ENCODE results near the gene LIPA.
"Not testable (repeated sequence)": the region's sequence is repeated elsewhere in the genome, so short reads cannot be mapped to it uniquely, and the experiment has no call there.

Gene LIPA

DNA sequence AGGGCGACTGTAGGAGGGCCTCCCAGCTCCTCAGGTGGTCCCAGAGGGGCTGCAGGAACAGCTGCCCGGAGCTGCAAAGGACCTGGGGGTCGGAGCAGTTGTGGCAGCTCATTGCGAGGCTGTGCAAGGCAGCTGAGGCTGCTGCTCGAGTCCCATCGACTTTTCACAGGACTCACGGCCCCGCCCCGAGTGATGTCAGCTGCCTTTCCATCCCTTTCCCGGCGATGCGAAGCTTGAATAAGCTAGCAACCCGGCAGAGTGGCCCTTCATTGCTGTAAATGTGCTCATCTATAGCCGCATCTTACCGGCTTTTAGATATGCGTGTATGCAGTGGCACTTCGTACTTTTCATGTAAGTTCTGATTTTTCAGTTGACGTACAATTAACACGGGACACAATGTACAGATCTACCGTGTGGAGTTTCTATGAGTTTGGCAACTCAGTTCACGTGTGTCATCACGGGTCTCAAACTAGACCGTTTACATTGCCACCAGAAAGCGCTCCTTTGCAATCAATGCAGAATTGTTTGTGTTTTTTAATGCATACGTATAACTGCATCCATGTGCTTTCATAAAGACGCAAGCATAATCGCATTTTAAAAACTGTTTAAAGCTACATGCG lies 44.3 kb downstream of the LIPA start, which contains the start of gene CH25H:
CH25H (minus strand) TSS at position 137 of the 620 bp plus-strand sequence; CDS start at position 112, 25 bp downstream.
- peak; percentile 67 for DNase-seq

DNA sequence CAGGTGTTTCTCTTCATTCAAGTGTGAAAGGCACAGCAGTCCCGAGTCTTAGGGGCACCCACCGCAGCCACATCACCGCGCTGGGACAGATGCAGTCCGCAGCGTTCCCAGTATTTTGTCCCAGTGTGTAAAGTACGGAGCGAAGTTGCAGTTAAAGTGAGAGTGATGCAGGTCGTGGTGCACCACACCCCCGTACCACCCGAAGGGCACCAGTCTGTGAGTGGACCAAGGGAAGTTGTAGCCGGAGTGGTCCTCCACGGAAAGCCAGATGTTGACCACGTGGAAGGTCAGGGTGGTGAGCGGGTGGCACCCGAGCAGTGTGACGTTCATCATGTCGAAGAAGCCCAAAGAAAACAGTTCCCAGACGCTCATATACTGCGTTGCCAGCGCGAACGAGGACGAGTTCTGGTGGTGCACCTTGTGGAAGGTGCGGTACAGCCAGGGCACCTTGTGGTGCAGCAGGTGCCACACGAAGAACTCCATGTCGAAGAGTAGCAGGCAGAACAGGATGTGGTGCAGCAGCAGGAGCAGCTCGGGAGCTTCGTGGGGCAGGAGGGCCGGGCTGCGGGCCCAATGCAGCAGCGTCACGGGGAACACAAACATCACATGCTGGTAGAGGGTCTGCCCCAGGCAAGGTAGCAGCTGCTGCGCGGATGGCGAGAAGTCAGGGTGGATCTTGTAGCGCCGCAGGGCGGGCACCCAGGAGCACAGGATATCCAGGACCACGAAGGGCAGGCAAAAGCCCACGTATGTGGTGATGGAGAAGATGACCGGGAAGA lies 45.0 kb downstream of the LIPA start:
- DNase-seq: peak; percentile 23

DNA sequence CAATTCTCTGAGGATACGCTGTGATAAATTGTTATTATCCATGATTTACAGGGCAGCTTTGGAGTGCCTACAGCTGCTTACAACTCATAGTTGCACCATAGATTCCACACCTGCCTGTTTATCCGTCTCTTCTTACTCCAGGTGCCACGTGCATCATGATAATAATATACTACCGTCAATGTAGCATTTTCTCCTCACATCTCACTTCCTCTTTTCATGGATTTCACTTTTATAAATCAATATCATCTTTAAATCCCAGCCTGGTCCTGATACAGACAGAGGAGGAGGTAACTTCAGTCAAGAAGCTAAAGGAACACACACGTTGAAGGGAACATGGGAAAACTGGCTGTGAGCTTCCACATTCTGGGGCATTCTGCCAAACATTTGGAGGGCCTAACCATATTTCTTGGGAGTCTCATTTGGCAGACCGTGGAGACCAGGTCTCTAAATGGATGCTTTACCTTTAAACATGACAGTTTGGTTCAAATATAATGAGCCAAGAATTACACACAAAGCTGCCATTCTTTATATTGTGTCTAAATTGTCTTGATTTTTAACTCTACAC lies 46.9 kb downstream of the LIPA start:
- no peak for DNase-seq

DNA sequence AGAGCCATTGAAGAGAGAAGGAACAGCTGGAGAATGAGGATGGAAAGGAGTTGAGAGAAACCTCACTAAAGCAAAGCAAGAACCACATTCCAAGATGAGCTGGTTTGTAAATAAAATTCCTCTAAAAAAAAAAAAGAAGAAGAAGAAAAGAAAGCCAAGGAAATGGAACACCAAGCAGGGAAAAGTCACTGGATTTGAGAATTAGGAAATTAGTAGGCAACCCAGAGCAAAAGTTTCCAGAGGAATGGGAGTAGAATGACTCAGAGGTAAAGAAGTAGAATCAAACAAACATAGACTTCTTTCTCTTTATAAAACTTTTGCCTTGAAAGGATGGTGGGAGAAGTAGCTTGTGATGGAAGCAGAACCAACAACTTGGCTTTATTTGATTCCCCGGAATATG lies 48.3 kb downstream of the LIPA start:
- no peak for DNase-seq

DNA sequence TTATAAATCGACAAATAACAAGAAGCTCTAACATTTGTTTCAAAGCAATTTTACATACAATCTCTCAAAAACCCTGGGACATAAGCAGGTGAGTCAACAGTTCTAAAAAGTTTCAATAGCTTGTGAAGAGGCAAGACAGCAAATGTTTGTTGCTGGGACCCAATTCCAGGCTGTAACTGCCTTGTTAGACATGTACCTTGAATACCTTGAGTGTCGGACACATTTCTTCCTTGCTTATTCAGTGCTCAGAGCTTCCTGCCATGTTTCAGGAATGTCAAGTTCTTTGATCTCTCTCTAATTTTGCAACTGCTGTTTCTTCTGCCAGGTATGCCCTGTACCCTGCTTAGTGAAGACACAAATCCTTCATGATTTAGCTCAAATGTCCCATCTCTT lies 49.5 kb downstream of the LIPA start:
- no peak for DNase-seq

DNA sequence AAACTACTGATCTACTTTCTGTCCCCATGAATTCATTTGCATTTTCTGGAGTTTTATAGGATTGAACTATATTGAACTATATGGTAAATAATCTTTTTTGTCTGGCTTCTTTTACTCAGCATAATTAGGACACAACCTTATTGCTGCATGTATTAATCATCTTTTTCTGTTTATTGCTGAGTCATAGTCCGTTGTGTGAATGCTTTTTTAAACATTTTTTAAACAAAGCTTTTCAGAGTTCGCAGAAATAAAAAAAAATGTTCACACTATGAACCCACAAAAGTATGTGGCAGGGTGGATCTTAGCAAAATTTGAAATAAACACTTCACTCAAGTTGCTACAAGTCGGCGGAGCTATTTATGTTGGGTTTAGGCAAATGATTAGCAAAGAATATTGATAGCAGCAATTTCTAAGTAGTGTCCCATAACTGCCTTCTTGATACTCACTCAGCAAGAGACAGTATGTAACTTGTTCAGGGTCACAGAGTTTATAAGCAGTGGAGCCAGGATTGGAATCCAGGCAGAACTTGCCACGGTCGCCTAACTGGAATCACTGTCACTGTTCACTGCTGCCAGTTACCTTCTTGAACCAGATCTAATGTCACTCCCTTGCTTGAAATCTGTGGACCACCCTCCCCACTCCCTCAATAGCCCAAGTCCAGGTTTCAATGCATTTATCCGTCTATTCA lies 50.1 kb downstream of the LIPA start:
- DNase-seq: peak; percentile 15

DNA sequence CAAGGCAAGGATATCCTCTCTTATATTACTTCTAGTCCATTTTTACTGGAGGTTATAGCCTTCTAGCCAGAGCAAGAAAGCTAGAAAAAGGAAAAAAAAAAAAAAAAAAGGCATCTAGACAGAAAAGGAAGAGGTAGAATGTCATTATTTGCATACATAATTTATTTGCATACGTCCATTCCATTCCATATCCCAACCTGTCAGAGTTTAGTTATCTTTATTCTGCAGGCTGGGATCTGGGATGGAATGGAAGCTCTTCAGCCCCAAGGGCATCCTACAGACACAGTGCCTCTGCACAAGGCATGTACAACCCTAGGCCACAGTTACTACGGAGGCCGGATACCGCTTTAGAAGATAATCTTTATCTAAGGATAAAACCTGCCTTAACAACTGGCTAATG lies 54.1 kb downstream of the LIPA start:
- no peak for DNase-seq

DNA sequence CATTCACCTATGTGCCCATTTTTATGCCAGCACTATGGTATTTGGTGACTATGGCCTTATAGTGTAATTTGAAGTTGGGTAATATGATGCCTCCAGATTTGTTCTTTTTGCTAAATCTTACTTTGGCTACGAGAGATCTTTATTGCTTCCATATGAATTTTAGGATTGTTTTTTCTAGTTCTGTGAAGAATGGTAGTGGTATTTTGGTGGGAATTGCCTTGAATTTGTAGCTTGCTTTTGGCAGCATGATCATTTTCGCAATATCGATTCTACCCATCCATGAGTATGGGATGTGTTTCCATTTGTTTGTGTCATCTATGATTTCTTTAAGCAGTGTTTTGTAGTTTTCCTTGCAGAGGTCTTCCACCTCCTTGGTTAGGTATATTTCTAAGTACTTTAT lies 60.3 kb downstream of the LIPA start:
- DNase-seq: not testable (repeated sequence)

DNA sequence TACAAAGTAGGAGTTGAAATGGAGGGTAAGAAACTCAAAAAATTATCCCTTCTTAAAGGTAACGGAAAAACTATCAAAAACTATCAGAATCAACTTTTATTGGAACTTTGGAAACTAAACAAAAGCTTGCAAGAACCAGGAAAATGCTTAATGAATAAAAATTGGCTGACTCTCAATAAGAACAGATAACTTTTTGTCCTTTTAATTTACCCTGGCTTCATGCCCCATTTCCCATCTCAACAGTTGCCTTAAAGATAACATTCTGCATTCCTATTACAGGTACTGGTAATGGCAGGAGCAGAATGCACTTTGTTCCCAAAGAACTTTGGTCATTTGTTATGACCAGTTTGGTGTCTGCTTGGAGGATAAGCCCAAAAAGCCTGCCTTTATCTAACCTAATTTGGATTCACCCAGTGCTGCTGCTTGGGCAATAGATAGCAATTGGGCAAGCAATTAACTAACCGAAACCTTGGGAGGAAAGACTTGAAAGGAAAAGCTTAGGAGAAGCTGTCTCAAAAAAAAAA lies 62.3 kb downstream of the LIPA start:
- DNase-seq: no peak

DNA sequence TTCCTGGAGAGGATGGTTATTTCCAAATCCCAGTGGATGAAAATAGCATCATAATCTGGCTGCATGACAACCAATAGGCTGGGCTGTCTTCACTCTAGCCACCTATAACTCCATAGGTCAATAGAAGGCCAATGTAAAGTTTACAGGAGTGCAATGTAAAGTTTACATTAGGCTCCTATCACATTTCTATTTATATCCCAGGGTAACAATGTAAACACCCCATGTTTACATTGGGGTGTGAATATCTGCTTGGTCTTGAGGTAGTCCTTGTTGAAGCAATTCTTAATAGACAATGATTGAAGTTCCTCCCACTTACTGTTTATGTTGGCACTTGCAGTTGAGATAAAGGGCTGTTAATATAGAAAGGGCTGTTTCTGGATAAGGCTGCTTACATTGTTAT lies 65.9 kb downstream of the LIPA start:
- DNase-seq: no peak

DNA sequence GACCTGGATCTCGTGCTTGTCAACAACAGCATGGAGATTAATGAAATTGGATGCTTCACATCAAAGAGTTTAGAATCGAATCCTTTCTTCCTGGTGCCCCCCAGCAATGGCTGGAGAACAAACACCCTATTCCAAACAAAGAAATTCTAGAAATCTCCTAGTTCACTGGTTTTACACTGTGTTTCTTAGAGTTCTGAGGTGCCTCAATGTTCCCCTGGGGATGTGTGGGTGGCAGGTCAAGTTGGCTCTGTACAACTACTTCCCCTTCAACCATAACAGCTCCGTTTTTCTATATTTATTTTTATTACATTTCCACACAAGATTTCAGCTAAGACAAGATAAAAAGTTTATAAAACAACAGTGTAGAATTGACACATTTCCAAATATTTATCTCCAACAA lies 66.9 kb downstream of the LIPA start:
- DNase-seq: no peak

DNA sequence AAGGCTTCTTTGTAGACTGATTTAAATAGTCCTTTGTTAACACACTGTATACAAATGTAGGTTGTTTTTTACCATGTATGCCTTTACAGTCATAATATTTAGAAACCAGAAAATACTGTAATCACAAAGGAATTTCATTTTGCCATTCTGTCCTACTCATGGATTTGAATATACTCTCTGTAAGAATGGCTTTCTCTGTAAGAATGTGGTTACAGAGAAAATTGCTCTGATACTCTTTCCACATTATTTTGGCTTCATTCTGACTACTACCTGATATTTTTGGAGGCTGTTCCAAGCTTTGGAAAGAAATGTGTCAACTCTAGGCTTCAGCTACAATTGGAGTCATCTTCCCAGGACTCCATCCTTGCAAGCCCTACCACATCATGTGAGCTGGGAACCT lies 68.0 kb downstream of the LIPA start:
- no peak for DNase-seq

DNA sequence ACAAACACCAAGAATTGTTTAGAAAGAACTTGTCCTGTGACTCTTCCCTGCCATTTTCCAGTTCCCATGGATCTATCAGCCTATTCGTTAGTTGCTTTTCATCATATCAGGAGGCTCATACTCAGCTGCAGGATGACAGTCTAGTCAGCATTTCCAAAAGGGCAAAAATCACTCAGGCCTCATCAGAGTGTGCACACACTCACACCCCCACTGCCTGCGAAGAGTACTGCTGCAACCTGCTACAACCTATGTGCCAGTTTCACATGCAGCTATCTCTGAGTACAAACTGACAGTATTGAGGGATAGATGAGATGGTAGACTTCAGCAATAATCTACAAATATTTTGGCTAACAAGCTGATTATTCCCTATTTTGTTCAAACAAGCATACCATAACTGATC lies 68.7 kb downstream of the LIPA start:
- DNase-seq: no peak

DNA sequence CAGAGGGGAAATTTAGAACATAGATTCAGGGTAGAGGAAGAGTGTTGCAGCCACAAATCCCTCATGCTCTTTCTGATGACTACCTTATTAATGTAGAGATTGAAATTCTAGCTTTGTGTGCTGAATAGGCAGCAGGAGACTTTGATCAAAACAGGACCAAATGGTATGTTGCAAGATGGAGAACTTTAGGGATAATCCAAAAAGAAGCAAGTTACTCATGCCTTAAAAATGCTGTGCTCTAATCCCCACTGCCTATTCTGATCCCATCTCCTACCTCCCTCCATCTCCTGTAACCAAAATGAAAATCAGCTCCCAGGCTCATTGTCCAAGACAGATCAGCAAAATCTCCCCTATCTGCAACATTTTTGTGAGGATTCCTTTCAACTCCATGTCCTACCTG lies 75.8 kb downstream of the LIPA start:
- DNase-seq: no peak

DNA sequence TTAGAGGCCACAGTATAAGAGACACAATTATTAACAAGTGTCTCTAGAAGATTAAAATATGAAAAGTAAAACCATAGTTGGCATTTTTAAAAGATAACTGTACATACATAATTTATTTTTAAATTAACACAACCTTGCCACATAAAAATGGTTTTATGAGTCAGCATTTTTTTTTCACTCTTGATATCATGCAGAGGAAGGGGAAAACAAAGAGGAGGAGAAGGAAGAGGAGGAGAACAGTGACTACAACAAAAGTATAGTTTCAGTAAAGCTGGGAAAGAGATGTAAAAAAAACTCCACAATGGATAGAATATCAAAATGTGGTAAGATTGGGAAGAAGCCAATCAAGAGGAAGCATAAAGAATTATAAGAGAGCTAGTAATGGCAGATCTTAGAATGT lies 78.5 kb downstream of the LIPA start:
- peak; percentile 31 for DNase-seq

DNA sequence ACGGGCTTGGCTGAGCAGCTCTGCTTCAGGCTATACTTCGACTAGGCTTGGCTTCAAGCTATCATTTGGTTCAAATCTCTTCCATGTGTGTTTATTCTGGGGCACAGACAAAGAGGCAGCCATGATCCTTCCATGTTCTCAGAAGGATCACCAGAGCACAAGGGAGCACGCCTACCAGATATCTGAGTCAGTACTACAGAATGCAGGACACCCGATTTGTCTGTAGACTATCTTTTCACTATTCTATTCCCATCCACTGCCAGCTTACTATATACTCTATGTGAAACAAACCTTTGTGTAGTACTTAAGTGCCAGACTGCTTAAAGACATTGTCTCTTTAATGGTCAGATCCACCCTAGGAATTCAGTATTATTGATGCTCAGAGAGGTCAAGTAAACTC lies 79.6 kb downstream of the LIPA start:
- no peak for DNase-seq

DNA sequence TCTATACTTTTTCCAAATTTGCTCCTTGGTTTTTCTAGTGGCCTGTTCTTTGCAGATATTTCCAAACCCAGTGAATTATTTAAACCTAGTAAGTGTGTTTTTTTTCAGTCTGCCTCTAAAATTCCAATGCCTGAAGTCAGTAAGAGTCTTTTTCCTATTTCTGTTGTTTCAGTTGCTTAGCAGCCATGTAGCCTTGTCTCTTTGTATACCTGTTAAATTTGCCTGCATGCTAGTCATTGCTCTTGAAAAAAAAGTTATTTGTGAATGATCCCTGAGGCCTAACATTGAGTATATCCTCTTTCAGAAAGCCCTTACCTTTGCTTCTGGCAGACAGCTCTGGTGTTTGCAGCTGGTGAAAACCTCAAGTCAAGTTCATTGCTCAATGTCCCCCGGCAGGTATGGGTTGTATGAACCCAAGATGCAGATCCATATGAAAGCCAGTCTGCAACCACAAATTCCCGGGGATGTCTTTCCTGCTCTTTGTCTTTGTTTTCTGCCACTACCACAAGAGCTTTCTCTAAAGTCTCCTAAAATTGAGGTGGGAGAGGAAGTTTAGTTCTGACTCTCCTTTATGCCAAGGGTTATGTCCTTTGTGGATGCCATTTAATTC lies 80.2 kb downstream of the LIPA start:
- no peak for DNase-seq

DNA sequence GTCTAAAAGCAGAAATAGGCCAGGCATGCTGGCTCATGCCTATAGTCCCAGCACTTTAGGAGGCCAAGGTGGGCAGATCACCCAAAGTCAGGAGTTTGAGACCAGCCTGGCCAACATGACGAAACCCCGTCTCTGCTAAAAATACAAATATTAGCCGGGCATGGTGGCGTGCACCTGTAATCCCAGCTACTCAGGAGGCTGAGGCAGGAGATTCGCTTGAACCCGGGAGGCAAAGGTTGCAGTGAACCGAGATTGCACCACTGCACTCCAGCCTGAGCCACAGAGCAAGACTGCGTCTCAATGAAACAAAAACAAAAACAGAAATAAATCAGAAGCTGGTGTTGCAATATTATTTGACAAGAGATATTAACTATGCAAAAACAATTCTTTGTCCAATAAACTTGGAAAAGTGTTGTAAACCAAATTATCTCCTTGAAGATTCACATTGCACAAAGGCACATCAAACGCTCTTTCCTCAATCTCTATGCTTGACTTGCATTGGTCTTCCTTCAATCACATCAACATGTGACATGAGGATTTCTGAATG lies 83.1 kb downstream of the LIPA start:
- not testable (repeated sequence) for DNase-seq

DNA sequence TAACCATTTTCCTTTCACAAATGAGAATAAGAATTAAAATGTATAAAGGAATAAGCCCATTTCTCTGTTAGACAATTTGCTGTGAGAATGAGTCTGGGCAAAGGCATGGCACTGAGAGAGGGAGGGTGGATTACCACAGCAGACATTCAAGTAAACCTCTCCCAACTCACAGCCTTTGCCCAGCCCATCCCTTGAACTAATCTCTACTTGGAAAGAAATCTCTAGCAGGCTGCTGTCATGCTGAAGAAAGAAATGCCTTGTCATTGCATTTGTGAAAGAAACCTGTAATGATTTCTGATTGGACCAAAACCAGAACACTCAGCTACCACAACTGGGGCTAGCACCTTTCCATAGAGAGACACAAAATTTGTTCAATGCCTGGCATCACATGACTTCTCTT lies 83.7 kb downstream of the LIPA start:
- DNase-seq: no peak

DNA sequence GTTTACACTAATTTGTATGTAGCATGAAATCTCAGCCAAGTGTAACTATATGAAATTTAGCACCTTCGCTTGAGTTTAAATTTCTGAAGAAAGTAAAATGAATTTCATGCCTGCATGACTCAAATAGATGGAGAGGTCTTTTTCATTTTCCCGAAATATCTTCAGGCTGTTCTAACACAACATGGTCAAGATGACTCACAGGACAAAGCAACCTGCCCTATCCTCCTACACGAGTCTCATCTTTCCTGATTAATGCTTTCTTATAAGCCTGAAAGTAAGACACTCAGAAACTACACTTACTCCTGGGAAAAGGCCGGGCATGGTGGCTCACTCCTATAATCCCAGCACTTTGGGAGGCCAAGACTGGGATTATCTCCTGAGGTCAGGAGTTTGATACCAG lies 85.7 kb downstream of the LIPA start:
- DNase-seq: no peak

DNA sequence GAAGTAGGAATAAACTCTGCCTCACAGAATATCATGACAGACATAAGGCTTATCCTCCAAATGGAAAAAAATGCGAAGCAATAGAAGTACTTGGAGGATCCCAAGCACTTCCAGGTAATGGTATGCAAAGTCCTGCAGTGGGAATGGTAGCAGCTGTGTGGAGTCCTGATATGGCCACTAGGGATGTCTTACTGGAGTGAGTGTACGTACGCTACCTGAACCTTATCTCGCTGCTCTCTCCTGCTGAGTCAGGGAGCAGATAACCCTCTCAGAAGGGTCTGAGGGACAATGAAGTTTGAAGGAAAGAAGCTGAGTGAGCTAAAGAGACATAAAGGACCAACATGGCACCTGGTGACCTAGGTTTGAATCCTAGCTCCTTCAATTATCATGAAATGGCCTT lies 86.7 kb downstream of the LIPA start:
- no peak for DNase-seq

DNA sequence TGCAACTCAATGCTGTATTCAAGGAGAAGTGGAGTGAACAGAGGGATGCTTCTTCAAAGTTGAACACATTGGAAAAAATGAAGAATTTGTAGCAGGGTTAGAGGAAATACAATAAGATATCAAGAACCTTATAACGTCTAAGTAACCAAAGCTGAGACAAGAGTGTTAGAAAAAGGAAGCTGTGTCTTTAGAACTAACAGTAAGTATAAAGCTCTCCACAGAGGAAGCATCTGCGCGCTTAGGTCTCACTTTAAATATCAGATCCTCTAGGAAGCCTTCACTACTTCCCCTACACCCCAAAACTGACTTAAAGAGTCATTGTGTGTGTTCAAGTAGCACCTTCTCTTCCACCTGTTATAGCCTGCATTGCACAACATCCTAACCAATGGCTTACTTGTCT lies 87.5 kb downstream of the LIPA start:
- DNase-seq: peak; percentile 63
